Measurements from ENCODE around the gene ADGRG2. TPM values are rescaled to one million over a fixed set of nuclear protein-coding genes. Genes with fewer than 3 reads are reported as not detected.

Gene ADGRG2
- total RNA-seq, 1 experiment from 2014 or later: not detected

GRCh38 chrX:18998653-18999052, 123.6 kb downstream of the ADGRG2 start:
- intact Hi-C loops (cut with micrococcal nuclease): no loop called here
- H3K4me1 ChIP-seq (ENCODE audit: control insufficient read depth in 1 of 2, insufficient read depth in 2 of 2, low read length in 2 of 2): peaks cover 0 to 10% of the 10 kb centered on the region in 2 experiments; a peak in 1 of 4 replicates
- ChIA-PET POLR2A (no interaction called here), CTCF (interaction anchor here (0.6 to 1.8 kb wide), 2 partner anchors 42 to 332 kb away, joined by 3 read pairs; no protein-coding TSS in a partner anchor), RAD21 (ENCODE audit: low non-redundant PET in 1 of 2, low total read pairs in 2 of 2, uncharacterized antibody in 2 of 2, unreplicated experiment in 2 of 2) (no interaction called here)
- TF ChIP-seq ZBTB33 (IDR thresholded peaks at IDR 0.05; ENCODE audit: extremely low read depth, insufficient replicate concordance, low read length) (no peak), CEBPB (IDR thresholded peaks at IDR 0.05; ENCODE audit: low read depth) (no peak)
- no peak for ATAC-seq
- no peak overlapping the region for H3K4me3 ChIP-seq (replicated peaks in 1 of 2; ENCODE audit: low read depth in 1 of 2, low read length in 2 of 2)
- no peak overlapping the region for H3K4me2 ChIP-seq (ENCODE audit: low read length)
- H4K20me1 ChIP-seq (ENCODE audit: insufficient read depth): no peaks in the 10 kb centered on the region
- no peak overlapping the region for H3K9ac ChIP-seq (ENCODE audit: low read length)
- H3K79me2 ChIP-seq (ENCODE audit: insufficient read depth, low read length): no peaks in the 10 kb centered on the region
- H3K27ac ChIP-seq (ENCODE audit: low read depth, low read length): no peak overlapping the region
- H3K27me3 ChIP-seq (ENCODE audit: insufficient read depth, low read length): no peaks in the 10 kb centered on the region
- DNase-seq (ENCODE audit: low read depth, low spot score): no peak
- no TSS peak for BruUV-seq (replicated peaks)
- H3K36me3 ChIP-seq (ENCODE audit: control insufficient read depth in 1 of 2, insufficient read depth in 2 of 2, low read length in 2 of 2): no peaks in the 10 kb centered on the region
- H3K9me2 ChIP-seq (ENCODE audit: insufficient read depth): no peaks in the 10 kb centered on the region
- H2AFZ ChIP-seq (ENCODE audit: low read depth, low read length, poor library complexity, severe bottlenecking): no peak overlapping the region
- H3K9me3 ChIP-seq (ENCODE audit: control insufficient read depth in 1 of 2, insufficient read depth in 1 of 2, low read depth in 1 of 2, low read length in 2 of 2): no peaks in the 10 kb centered on the region

- no peaks in the 10 kb centered on the region for H3K27me3 ChIP-seq (ENCODE audit: insufficient read depth, low read length)
- no peaks in the 10 kb centered on the region for H3K79me2 ChIP-seq (ENCODE audit: insufficient read depth, low read length)
- no peaks in the 10 kb centered on the region for H3K9me2 ChIP-seq (ENCODE audit: insufficient read depth)
- ChIA-PET CTCF (interaction anchor here (1.8 kb wide), 1 partner anchor 43 kb away, joined by 3 read pairs; no protein-coding TSS in a partner anchor), POLR2A (no interaction called here), RAD21 (ENCODE audit: low non-redundant PET in 1 of 2, low total read pairs in 2 of 2, uncharacterized antibody in 2 of 2, unreplicated experiment in 2 of 2) (no interaction called here)
- H3K27ac ChIP-seq (ENCODE audit: low read depth, low read length): no peak overlapping the region
- no peak overlapping the region for H2AFZ ChIP-seq (ENCODE audit: low read depth, low read length, poor library complexity, severe bottlenecking)
- TF ChIP-seq CBX3 (IDR thresholded peaks at IDR 0.05; ENCODE audit: low read depth): no peak
- TF ChIP-seq YY1 (IDR thresholded peaks at IDR 0.05; ENCODE audit: extremely low read depth, insufficient replicate concordance, low read depth, low read length): no peak
- TF ChIP-seq ZFX (IDR thresholded peaks at IDR 0.05): no peak
- no peak for TF ChIP-seq ZBTB33 (IDR thresholded peaks at IDR 0.05; ENCODE audit: extremely low read depth, insufficient replicate concordance, low read length)
- TF ChIP-seq SP1 (IDR thresholded peaks at IDR 0.05; ENCODE audit: low read depth): no peak
- no peak for TF ChIP-seq POLR2A (IDR thresholded peaks at IDR 0.05; ENCODE audit: borderline replicate concordance, extremely low read depth, insufficient read depth, insufficient read length)
- TF ChIP-seq EGR1 (IDR thresholded peaks at IDR 0.05; ENCODE audit: low read depth): no peak
- DNase-seq (ENCODE audit: low read depth, low spot score) (no peak), ATAC-seq (no peak)
- no TSS peak for BruUV-seq (replicated peaks)
- H3K4me2 ChIP-seq (ENCODE audit: low read length): no peak overlapping the region
- no peaks in the 10 kb centered on the region for H4K20me1 ChIP-seq (ENCODE audit: insufficient read depth)
- intact Hi-C loops (cut with micrococcal nuclease): no loop called here
- H3K4me3 ChIP-seq (replicated peaks in 1 of 2; ENCODE audit: low read depth in 1 of 2, low read length in 2 of 2): no peak overlapping the region
- peaks cover 0 to 10% of the 10 kb centered on the region in 2 experiments; a peak in 1 of 4 replicates for H3K4me1 ChIP-seq (ENCODE audit: control insufficient read depth in 1 of 2, insufficient read depth in 2 of 2, low read length in 2 of 2)
- no peak overlapping the region for H3K9ac ChIP-seq (ENCODE audit: low read length)
- no peaks in the 10 kb centered on the region for H3K36me3 ChIP-seq (ENCODE audit: control insufficient read depth in 1 of 2, insufficient read depth in 2 of 2, low read length in 2 of 2)
- no peaks in the 10 kb centered on the region for H3K9me3 ChIP-seq (ENCODE audit: control insufficient read depth in 1 of 2, insufficient read depth in 1 of 2, low read depth in 1 of 2, low read length in 2 of 2)
These were observed 124.4 kb downstream of the ADGRG2 start for GRCh38 chrX:18997916-18998315.

Measured in HCT116 (cell line).